Liver (tissue), 9 donors: Measurements from ENCODE around the gene HSD17B1. TPM values are rescaled to one million over a fixed set of nuclear protein-coding genes. Genes with fewer than 3 reads are reported as not detected.

Experiments
- DNase-seq: peaks from one replicate; pipeline ENCODE4 v3.0.0-alpha.2; 2017; ENCODE audit warnings: low spot score
- H3K27ac ChIP-seq, 2 donors: one replicate each; pipeline ENCODE4 v1.7.0; 2013; ENCODE audit warnings: inconsistent platforms in 2 of 2, low read length in 2 of 2, control low read depth in 1 of 2, low read depth in 1 of 2, mild to moderate bottlenecking in 1 of 2
- H3K27me3 ChIP-seq, 4 donors: one replicate each; pipeline versions ENCODE4 v1.6.1 to v1.7.0; 2013; ENCODE audit warnings: low read length in 3 of 4, inconsistent platforms in 1 of 4, mild to moderate bottlenecking in 1 of 4, moderate library complexity in 1 of 4; ENCODE audit not compliant: control insufficient read depth in 4 of 4, insufficient read depth in 4 of 4
- H3K36me3 ChIP-seq, 4 donors: one replicate each; pipeline versions ENCODE4 v1.6.1 to v1.7.0; 2013; ENCODE audit warnings: low read length in 3 of 4, mild to moderate bottlenecking in 3 of 4, low read depth in 1 of 4, moderate library complexity in 1 of 4; ENCODE audit not compliant: control insufficient read depth in 4 of 4, insufficient read depth in 3 of 4
- H3K4me1 ChIP-seq, 4 donors: one replicate each; pipeline versions ENCODE4 v1.6.1 to v1.7.0; 2013; ENCODE audit warnings: low read length in 3 of 4, mild to moderate bottlenecking in 3 of 4, moderate library complexity in 1 of 4; ENCODE audit not compliant: control insufficient read depth in 4 of 4, insufficient read depth in 4 of 4
- H3K4me3 ChIP-seq, 3 donors: one replicate each; pipeline versions ENCODE4 v1.6.1 to v1.7.0; 2013; ENCODE audit warnings: low read length in 3 of 3, control low read depth in 1 of 3, low read depth in 1 of 3, mild to moderate bottlenecking in 1 of 3
- H3K9ac ChIP-seq, 2 donors: one replicate each; pipeline ENCODE4 v1.7.0; 2013; ENCODE audit warnings: low read length in 2 of 2, mild to moderate bottlenecking in 2 of 2, moderate library complexity in 2 of 2, control low read depth in 1 of 2, low read depth in 1 of 2
- H3K9me3 ChIP-seq, 4 donors: one replicate each; pipeline versions ENCODE4 v1.6.1 to v1.7.0; 2013; ENCODE audit warnings: low read length in 3 of 4; ENCODE audit not compliant: control insufficient read depth in 4 of 4
- EGR1 ChIP-seq, 2 donors: IDR thresholded peaks; 2 replicates each; pipeline ENCODE4 v1.6.1; 2016 to 2018; ENCODE audit warnings: antibody characterized with exemption in 2 of 2, low read depth in 2 of 2
- FOXA1 ChIP-seq: IDR thresholded peaks from 2 replicates; pipeline ENCODE4 v1.6.1; 2016; ENCODE audit warnings: antibody characterized with exemption
- FOXA2 ChIP-seq: IDR thresholded peaks from 2 replicates; pipeline ENCODE4 v1.6.1; 2016; ENCODE audit warnings: antibody characterized with exemption
- HNF4A ChIP-seq, 2 donors: conservative IDR thresholded peaks; 2 replicates each; pipeline ENCODE4 v1.6.1; 2016; ENCODE audit warnings: antibody characterized with exemption in 2 of 2, mild to moderate bottlenecking in 2 of 2
- HNF4G ChIP-seq: IDR thresholded peaks from 2 replicates; pipeline ENCODE4 v1.6.1; 2016; ENCODE audit warnings: antibody characterized with exemption
- JUND ChIP-seq, 2 donors: IDR thresholded peaks; 2 replicates each; pipeline ENCODE4 v1.6.1; 2016; ENCODE audit warnings: antibody characterized with exemption in 2 of 2
- MAX ChIP-seq: IDR thresholded peaks from 2 replicates; pipeline ENCODE4 v1.6.1; 2016; ENCODE audit warnings: antibody characterized with exemption
- RAD21 ChIP-seq, 2 donors: IDR thresholded peaks; 2 replicates each; pipeline ENCODE4 v1.6.1; 2016; ENCODE audit warnings: antibody characterized with exemption in 2 of 2, mild to moderate bottlenecking in 2 of 2
- RXRA ChIP-seq, 2 donors: IDR thresholded peaks; 2 replicates each; pipeline ENCODE4 v1.6.1; 2017 to 2018; ENCODE audit warnings: antibody characterized with exemption in 2 of 2, mild to moderate bottlenecking in 1 of 2
- SP1 ChIP-seq: IDR thresholded peaks from 2 replicates; pipeline ENCODE4 v1.6.1; 2018; ENCODE audit warnings: antibody characterized with exemption, mild to moderate bottlenecking
- TAF1 ChIP-seq: conservative IDR thresholded peaks from 2 replicates; pipeline ENCODE4 v1.6.1; 2016; ENCODE audit warnings: antibody characterized with exemption, mild to moderate bottlenecking
- YY1 ChIP-seq: IDR thresholded peaks from 2 replicates; pipeline ENCODE4 v1.6.1; 2016; ENCODE audit warnings: antibody characterized with exemption, mild to moderate bottlenecking
- ZBTB33 ChIP-seq: IDR thresholded peaks from 2 replicates; pipeline ENCODE4 v1.6.1; 2016; ENCODE audit warnings: antibody characterized with exemption
- WGBS: extraction: QIAGEN DNeasy Blood & Tissue Kit; methylation state at CpG from one replicate; pipeline ENCODE4 v1.1.7; 2013; 5-methylcytosine and 5-hydroxymethylcytosine counted together
- polyA plus RNA-seq, 2 donors: library from polyadenylated mRNA; stranded (reverse) in 1 of 2; unstranded in 1 of 2; fragments of 200-250 nt in 1 of 2; fragments of >200 nt in 1 of 2; fragmentation: Nextera tagmentation in 1 of 2; extraction: Ambion mirVana in 1 of 2; gene quantifications; one replicate each; pipeline versions ENCODE4 v1.2.1 to v1.2.3, GENCODE V29; 2013 to 2015
- total RNA-seq, 2 donors: library from RNA; depleted of rRNA; stranded (reverse); fragments of >200 nt; gene quantifications; one replicate each; pipeline ENCODE4 v1.2.3, GENCODE V29; 2014
- TF ChIP-seq, protein P1 (sequence below): IDR thresholded peaks from 2 replicates; pipeline ENCODE4 v1.6.1; 2016; ENCODE audit warnings: antibody characterized with exemption, mild to moderate bottlenecking
- donor health status: healthy.
- donor health status: healthy.
- donor health status: healthy.
- donor health status: healthy.
- donor health status: healthy.

The HSD17B1 gene
- total and polyA plus RNA-seq, 4 donors: 0.67 to 1.8 (median 1.0) TPM

- TF ChIP-seq ZBTB33: peak; percentile 46
- TF ChIP-seq TAF1: no peak
- TF ChIP-seq JUND (IDR thresholded peaks at IDR 0.05): peak; percentile 72 to 89
- peak; percentile 14 to 26 for TF ChIP-seq RAD21 (IDR thresholded peaks at IDR 0.05)
- TF ChIP-seq HNF4G: no peak
These were observed 32.9 kb upstream of the HSD17B1 start (continued) for GRCh38 chr17:42519546-42520491.

DNA sequence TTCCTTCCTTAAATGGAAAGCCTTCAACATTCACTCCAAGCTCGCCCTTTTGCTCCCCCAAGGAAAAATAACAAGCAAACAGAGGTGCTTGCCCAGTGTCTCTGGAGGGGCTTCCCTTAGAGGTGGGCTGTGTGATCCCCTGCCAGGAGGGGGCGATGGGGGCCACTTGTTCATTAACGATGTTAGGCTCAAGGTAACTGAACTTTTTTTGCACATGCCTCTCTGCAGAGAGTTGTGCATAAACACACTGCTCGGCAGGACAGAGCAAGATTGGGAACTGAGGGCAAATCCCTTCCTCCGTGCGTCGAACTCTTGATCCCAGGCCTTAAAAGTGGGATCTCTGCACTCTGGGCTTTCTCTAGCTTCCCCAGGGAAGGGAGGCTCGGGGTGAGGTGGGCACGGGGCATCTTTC, 32.2 kb upstream of the HSD17B1 start:
- H3K27me3 ChIP-seq: no peaks in the 10 kb centered on the region
- H3K9me3 ChIP-seq: no peaks in the 10 kb centered on the region
- 65% methylated on average over 9 of the region's 9 CpGs for WGBS
- peaks cover 0 to 3% (median under 1%) of the 10 kb centered on the region in 4 donors for H3K36me3 ChIP-seq
- H3K4me1 ChIP-seq: peaks cover 4 to 44% (median 25%) of the 10 kb centered on the region in 4 donors
- no peak for TF ChIP-seq EGR1 (IDR thresholded peaks at IDR 0.05; ENCODE audit: low read depth in 2 of 2)
- no peak for TF ChIP-seq RAD21 (IDR thresholded peaks at IDR 0.05)
- TF ChIP-seq RXRA (IDR thresholded peaks at IDR 0.05): no peak
- TF ChIP-seq MAX: no peak
- no peak for TF ChIP-seq HNF4A (conservative IDR thresholded peaks at IDR 0.05)
- no peak for TF ChIP-seq FOXA1
- no peak for TF ChIP-seq ZBTB33
- TF ChIP-seq HNF4G: no peak
- no peak for TF ChIP-seq FOXA2
- TF ChIP-seq JUND (IDR thresholded peaks at IDR 0.05): no peak
- no peak overlapping the region for H3K4me3 ChIP-seq
- DNase-seq: no peak
- peak overlapping the region in 1 of 2 donors; percentile 24 for H3K9ac ChIP-seq
- H3K27ac ChIP-seq: peak overlapping the region; percentile 79 to 90

DNA sequence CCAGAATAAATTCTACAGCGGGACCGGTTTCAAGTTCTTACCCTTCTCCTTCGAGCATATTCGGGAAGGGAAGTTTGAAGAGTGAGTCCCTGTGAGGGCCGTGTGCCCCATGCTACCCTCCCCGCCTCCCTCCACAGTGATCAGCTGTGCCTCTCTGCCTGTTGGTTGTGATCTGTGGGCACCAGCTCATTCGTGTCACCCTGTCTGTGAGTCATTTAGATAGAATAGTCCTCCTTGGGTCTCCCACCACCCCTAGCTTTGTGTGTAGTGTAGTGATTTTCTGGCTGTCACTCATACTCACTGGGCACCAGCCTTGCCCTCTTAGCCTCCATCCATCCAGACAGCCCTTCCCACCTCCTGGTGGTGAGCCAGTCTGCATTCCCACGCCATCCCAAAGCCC, 31.7 kb upstream of the HSD17B1 start:
- H3K9ac ChIP-seq: no peak overlapping the region
- no peak overlapping the region for H3K4me3 ChIP-seq
- peak overlapping the region; percentile 79 to 90 for H3K27ac ChIP-seq
- 84% methylated on average over 8 of the region's 8 CpGs for WGBS
- no peaks in the 10 kb centered on the region for H3K9me3 ChIP-seq
- TF ChIP-seq SP1 (no peak), JUND (IDR thresholded peaks at IDR 0.05) (no peak), YY1 (no peak)
- TF ChIP-seq, protein P1, sequence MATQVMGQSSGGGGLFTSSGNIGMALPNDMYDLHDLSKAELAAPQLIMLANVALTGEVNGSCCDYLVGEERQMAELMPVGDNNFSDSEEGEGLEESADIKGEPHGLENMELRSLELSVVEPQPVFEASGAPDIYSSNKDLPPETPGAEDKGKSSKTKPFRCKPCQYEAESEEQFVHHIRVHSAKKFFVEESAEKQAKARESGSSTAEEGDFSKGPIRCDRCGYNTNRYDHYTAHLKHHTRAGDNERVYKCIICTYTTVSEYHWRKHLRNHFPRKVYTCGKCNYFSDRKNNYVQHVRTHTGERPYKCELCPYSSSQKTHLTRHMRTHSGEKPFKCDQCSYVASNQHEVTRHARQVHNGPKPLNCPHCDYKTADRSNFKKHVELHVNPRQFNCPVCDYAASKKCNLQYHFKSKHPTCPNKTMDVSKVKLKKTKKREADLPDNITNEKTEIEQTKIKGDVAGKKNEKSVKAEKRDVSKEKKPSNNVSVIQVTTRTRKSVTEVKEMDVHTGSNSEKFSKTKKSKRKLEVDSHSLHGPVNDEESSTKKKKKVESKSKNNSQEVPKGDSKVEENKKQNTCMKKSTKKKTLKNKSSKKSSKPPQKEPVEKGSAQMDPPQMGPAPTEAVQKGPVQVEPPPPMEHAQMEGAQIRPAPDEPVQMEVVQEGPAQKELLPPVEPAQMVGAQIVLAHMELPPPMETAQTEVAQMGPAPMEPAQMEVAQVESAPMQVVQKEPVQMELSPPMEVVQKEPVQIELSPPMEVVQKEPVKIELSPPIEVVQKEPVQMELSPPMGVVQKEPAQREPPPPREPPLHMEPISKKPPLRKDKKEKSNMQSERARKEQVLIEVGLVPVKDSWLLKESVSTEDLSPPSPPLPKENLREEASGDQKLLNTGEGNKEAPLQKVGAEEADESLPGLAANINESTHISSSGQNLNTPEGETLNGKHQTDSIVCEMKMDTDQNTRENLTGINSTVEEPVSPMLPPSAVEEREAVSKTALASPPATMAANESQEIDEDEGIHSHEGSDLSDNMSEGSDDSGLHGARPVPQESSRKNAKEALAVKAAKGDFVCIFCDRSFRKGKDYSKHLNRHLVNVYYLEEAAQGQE: no peak
- DNase-seq: no peak
- H3K4me1 ChIP-seq: peaks cover 4 to 45% (median 25%) of the 10 kb centered on the region in 4 donors
- no peaks in the 10 kb centered on the region for H3K27me3 ChIP-seq
- peaks cover 0 to 3% (median under 1%) of the 10 kb centered on the region in 4 donors for H3K36me3 ChIP-seq
